Subcutaneous abdominal adipose tissue (tissue), 5 donors: ENCODE results near the gene NR3C1.

Experiments used
- H3K27ac ChIP-seq: one replicate; pipeline ENCODE4 v1.7.0; 2013; ENCODE audit warnings: low read depth, mild to moderate bottlenecking, inconsistent platforms, low read length, moderate library complexity
- H3K27me3 ChIP-seq, 5 donors: one replicate each; pipeline ENCODE4 v1.7.0; 2013; ENCODE audit warnings: low read length in 5 of 5, inconsistent platforms in 1 of 5; ENCODE audit not compliant: control insufficient read depth in 5 of 5, insufficient read depth in 4 of 5
- H3K36me3 ChIP-seq, 5 donors: one replicate each; pipeline ENCODE4 v1.7.0; 2013; ENCODE audit warnings: low read length in 5 of 5; ENCODE audit not compliant: control insufficient read depth in 5 of 5, insufficient read depth in 5 of 5
- H3K4me1 ChIP-seq, 5 donors: one replicate each; pipeline ENCODE4 v1.7.0; 2013; ENCODE audit warnings: low read length in 5 of 5, mild to moderate bottlenecking in 3 of 5, moderate library complexity in 1 of 5; ENCODE audit not compliant: control insufficient read depth in 5 of 5, insufficient read depth in 5 of 5
- H3K4me3 ChIP-seq, 5 donors: one replicate each; pipeline ENCODE4 v1.7.0; 2013; ENCODE audit warnings: low read length in 5 of 5, low read depth in 1 of 5
- H3K9ac ChIP-seq, 5 donors: one replicate each; pipeline ENCODE4 v1.7.0; 2013; ENCODE audit warnings: low read length in 5 of 5, mild to moderate bottlenecking in 4 of 5, moderate library complexity in 3 of 5
- H3K9me3 ChIP-seq, 5 donors: one replicate each; pipeline ENCODE4 v1.7.0; 2013; ENCODE audit warnings: low read length in 5 of 5; ENCODE audit not compliant: control insufficient read depth in 5 of 5
- donor health status: healthy.
- donor health status: healthy.
- donor health status: healthy.
- donor health status: healthy.
- donor health status: healthy.

NR3C1 gene

DNA sequence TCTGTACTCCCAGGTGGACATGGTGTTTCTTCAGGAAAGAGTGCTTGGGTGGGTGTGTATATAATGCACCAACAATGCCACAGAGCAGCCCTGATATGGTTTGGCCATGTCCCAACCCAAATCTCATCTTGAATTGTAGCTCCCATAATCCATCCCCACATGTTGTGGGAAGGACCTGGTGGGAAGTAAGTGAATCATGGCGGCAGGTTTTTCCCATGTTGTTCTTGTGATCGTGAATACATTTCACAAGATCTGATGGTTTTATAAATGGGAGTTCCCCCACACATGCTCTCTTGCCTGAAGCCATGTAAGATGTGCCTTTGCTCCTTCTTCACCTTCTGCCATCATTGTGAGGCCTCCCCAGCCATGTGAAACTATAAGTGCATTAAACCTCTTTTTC, 158.5 kb downstream of the NR3C1 start:
- peaks cover 2 to 24% (median 21%) of the 10 kb centered on the region in 5 donors for H3K4me1 ChIP-seq
- H3K9me3 ChIP-seq = no peaks in the 10 kb centered on the region
- peak overlapping the region; percentile 73 for H3K27ac ChIP-seq
- H3K9ac ChIP-seq = no peak overlapping the region
- no peaks in the 10 kb centered on the region for H3K36me3 ChIP-seq
- no peaks in the 10 kb centered on the region for H3K27me3 ChIP-seq
- H3K4me3 ChIP-seq = no peak overlapping the region

DNA sequence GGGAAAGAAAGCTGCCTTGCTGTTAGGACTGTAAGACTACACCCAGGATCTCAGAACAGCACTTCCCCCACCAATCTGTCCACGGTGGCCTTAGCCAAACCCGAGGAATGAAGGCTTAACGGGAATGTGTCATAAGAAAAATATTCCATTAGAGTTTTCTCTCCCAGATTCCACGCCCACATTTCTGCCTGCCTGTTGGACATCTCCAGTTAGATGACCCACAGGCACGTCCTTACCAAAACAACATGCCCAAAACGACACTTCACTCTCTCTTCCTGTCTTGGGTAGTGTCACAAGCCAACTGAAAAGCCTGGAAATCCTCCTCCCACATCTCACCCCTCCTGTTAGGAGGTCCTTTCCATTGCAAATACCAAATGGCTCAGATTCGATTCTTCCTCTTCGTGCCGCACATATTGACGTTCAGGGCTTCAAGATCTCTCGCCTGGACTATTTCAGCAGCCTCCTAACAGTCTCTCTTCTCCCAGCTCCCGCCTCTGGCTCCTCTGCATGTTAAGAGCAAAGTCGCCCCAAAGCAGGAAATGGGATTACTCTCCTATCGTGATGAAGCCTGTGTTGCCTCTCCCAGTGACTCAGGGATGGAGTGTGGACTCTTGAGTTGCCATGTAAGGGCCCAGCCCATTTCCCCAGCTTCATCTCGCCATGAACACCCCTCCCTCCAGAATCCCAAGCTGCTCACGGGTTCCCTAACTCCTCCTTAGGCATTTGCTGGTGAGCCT, 159.3 kb downstream of the NR3C1 start:
- Histone ChIP-seq H3K36me3 (no peaks in the 10 kb centered on the region), H3K9ac (peak overlapping the region in 1 of 5 donors; percentile 25), H3K27me3 (no peaks in the 10 kb centered on the region), H3K4me1 (peaks cover 2 to 21% (median 17%) of the 10 kb centered on the region in 5 donors), H3K9me3 (no peaks in the 10 kb centered on the region), H3K4me3 (peak overlapping the region; percentile 32 to 56 (median 44)), H3K27ac (peak overlapping the region; percentile 73)

DNA sequence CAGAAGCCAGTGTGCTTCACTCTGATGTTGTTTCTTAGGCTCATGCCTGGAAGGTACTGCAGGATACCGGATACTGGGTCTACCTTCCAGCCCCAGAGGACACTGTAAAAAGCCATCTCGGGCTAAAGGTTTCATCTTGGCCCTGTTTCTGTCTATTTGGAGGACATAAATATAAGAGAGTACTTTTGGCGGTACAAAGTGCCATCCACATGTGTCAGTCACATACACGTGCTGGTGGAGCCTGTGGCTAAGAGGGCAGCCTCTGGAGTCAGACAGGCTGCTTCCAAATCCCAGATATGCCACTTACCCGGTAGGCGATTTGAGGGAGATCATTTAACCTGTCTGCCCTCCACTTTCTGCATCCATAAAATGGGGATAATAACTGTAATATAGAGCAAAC, 160.4 kb downstream of the NR3C1 start:
- Histone ChIP-seq H3K9ac (no peak overlapping the region), H3K27me3 (no peaks in the 10 kb centered on the region), H3K27ac (peak overlapping the region; percentile 73), H3K4me3 (no peak overlapping the region), H3K9me3 (no peaks in the 10 kb centered on the region), H3K4me1 (peaks cover 2 to 15% (median 13%) of the 10 kb centered on the region in 5 donors), H3K36me3 (no peaks in the 10 kb centered on the region)

DNA sequence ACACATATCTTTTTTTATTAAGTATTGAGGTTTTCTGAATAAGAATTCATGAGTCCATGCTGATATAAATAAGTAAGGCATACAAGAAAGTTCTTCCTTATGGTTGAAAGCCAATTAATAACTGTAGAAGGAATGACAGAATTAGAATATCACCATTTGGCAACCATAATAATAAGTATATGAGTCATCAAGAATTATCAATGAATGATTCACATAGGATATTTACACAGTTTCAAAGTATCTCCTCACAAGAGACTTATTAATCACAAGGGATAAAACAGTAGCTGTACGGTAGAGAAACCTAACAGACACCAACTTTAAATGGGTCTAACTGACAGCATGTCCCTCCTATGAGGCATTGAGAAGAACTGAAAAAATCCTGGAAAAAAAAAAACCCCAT, 161.6 kb downstream of the NR3C1 start:
- Histone ChIP-seq H3K4me3 (no peak overlapping the region), H3K36me3 (no peaks in the 10 kb centered on the region), H3K27me3 (no peaks in the 10 kb centered on the region), H3K9ac (no peak overlapping the region), H3K9me3 (no peaks in the 10 kb centered on the region), H3K27ac (no peak overlapping the region), H3K4me1 (peaks cover 2 to 15% (median 13%) of the 10 kb centered on the region in 5 donors)

DNA sequence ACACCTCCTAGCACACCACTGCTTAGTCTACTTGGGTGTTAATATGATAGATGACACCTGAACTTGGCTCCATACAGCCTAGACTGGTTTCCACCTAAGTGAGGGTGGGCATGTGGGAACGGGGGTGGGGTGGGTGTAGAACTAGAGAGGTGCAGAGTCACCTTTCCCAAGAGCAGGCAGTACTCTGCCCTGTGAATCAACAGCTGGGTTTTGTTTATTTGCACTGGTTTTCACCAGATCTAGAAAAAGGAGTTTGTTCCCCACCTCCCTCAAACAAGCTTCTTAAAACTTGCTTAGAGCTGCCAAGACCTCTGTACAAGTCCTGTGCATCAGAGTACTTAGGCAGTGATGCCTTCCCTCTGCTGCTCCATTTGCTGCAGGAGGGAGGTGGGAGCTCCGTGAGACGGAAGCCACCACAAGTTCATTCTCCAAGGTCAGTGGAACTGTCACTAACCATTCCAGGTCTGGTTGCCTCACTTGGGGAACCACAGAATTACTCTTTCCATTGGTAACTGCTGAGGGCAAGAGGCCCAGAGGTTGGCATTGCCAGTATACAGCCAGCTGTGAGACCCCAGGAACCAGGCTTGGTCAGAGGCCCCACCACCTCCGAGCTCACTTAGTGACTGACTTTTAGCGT, 163.5 kb downstream of the NR3C1 start:
- no peak overlapping the region for H3K27ac ChIP-seq
- H3K4me3 ChIP-seq = no peak overlapping the region
- H3K9ac ChIP-seq = no peak overlapping the region
- peaks cover 4 to 15% (median 13%) of the 10 kb centered on the region in 5 donors for H3K4me1 ChIP-seq
- no peaks in the 10 kb centered on the region for H3K27me3 ChIP-seq
- no peaks in the 10 kb centered on the region for H3K9me3 ChIP-seq
- no peaks in the 10 kb centered on the region for H3K36me3 ChIP-seq

DNA sequence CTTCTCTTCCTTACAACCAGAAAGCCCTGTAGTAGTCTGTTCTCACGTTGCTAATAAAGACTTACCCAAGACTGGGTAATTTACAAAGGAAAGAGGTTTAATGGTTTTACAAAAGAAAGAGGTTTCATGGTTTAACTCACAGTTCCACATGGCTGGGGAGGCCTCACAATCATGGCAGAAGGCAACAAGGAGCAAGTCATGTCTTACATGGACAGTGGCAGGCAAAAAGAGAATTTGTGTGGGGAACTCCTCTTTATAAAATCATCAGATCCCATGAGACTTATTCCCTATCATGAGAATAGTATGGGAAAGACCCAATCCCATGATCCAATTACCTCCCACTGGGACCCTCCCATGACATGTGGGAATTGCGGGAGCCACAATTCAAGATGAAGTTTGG, 164.9 kb downstream of the NR3C1 start:
- no peaks in the 10 kb centered on the region for H3K27me3 ChIP-seq
- no peak overlapping the region for H3K9ac ChIP-seq
- no peaks in the 10 kb centered on the region for H3K9me3 ChIP-seq
- peaks cover 2 to 7% (median 5%) of the 10 kb centered on the region in 5 donors for H3K4me1 ChIP-seq
- no peak overlapping the region for H3K27ac ChIP-seq
- no peaks in the 10 kb centered on the region for H3K36me3 ChIP-seq
- no peak overlapping the region for H3K4me3 ChIP-seq

DNA sequence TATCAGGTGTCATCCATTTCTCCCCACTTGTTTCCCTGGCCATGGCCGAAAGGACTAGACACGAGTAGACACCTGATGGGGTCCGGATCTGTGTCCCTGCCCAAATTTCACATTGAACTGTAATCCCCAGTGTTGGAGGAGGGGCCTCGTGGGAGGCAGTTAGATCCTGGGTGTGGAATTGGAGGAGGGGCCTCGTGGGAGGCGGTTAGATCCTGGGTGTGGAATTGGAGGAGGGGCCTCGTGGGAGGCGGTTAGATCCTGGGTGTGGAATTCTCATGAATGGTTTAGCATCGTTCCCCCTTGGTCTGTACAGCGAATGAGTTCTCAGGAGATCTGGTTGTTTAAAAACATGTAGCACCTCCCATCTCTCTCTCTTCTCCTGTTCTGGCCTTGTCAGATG, 165.8 kb downstream of the NR3C1 start:
- H3K27ac ChIP-seq = no peak overlapping the region
- no peaks in the 10 kb centered on the region for H3K27me3 ChIP-seq
- no peak overlapping the region for H3K9ac ChIP-seq
- no peak overlapping the region for H3K4me3 ChIP-seq
- no peaks in the 10 kb centered on the region for H3K9me3 ChIP-seq
- no peaks in the 10 kb centered on the region for H3K36me3 ChIP-seq
- peaks cover 0 to 4% (median 0%) of the 10 kb centered on the region in 5 donors for H3K4me1 ChIP-seq

DNA sequence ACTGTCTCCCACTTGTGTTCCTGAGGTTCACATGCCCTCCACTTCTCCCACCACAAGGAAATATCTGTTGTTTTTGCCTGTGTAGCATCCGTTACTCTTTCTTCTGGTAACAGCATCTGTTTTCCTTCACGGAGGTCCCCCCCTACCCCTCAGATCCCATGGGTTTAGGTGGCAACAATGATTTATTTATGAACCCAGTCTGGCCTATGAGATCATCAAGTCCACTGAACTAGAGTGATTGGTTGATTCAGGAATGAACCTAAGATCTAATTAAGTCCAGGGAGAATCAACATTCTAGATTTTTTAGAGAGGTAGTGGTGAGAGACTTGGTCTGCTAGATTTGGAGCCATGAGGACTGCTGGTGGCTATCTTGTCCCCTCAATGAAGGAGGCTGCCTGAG, 166.8 kb downstream of the NR3C1 start:
- Histone ChIP-seq H3K4me3 (no peak overlapping the region), H3K27me3 (no peaks in the 10 kb centered on the region), H3K9me3 (no peaks in the 10 kb centered on the region), H3K27ac (no peak overlapping the region), H3K9ac (no peak overlapping the region), H3K36me3 (no peaks in the 10 kb centered on the region), H3K4me1 (peaks cover 0 to 4% (median 0%) of the 10 kb centered on the region in 5 donors)

DNA sequence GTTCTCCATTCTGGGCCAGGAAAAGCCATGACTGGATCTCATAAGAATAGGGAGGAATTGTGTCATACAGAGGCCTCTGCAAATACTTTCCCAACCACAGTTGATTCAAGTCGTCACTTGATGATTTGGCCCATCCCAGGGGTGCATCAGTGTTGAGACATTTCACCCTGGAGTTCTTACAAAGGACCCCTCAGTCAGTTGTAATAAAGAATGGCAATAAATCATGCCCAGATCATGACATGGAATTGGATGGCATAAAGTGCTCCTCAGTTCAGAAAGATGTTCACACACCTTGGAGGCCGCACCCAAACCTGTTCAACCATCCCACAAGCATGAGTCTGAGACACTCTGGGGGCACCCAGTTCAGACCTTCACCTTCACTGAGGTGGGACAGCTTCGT, 168.1 kb downstream of the NR3C1 start:
- Histone ChIP-seq H3K4me1 (peaks cover 2 to 7% (median 6%) of the 10 kb centered on the region in 5 donors), H3K36me3 (no peaks in the 10 kb centered on the region), H3K9me3 (no peaks in the 10 kb centered on the region), H3K27ac (peak overlapping the region; percentile 14), H3K4me3 (no peak overlapping the region), H3K9ac (no peak overlapping the region), H3K27me3 (no peaks in the 10 kb centered on the region)

DNA sequence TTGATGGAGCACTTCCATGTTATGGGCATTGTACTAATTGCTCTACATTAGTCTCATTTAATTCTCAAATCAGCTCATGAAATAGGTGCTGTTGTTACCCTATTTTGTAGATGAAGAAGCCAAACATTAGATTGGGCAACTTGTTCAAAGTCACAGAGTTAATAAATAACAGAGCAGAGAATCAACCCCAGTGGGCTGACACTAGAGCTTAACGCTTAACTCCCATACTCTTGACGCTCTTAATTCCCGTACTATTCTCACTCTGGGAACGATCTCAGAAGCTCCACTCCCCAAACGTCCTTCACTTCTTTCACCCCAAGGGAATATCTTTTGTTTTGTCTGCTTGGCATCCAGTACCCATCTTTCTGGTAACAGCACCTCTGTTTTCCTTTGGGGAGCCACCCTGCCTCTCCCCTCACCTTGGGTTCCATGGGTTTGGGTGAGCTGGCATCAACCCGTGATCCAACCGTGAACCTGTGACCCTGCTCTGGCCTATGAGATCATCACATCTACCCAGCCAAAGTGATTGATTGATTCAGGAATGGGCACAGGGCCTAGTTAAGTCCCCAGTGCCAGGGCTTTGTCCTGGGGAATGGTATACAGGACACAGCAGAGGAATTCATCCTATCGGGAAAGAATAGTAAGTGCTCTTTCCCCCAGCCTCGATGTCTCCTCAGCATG, 169.2 kb downstream of the NR3C1 start:
- Histone ChIP-seq H3K4me1 (peaks cover 9 to 18% (median 14%) of the 10 kb centered on the region in 5 donors), H3K9ac (no peak overlapping the region), H3K27ac (no peak overlapping the region), H3K27me3 (no peaks in the 10 kb centered on the region), H3K4me3 (no peak overlapping the region), H3K9me3 (no peaks in the 10 kb centered on the region), H3K36me3 (no peaks in the 10 kb centered on the region)
